ENCODE measurements around the gene CD300LB.

The CD300LB gene

GRCh38 chr17:74543891-74544760 lies 12.9 kb upstream of the CD300LB start:
- DNase-seq (ENCODE audit: low read depth), result no peak
- no peak overlapping the region for H3K4me3 ChIP-seq (ENCODE audit: low read length)
- TF ChIP-seq CTCF (IDR thresholded peaks at IDR 0.05; ENCODE audit: insufficient read depth, low read depth, low read length, missing control alignments), result no peak

- no peak for TF ChIP-seq CTCF (IDR thresholded peaks at IDR 0.05; ENCODE audit: insufficient read depth, low read depth, low read length, missing control alignments)
- DNase-seq (ENCODE audit: low read depth), result no peak
- H3K4me3 ChIP-seq (ENCODE audit: low read length), result no peak overlapping the region
Measured at GRCh38 chr17:74543406-74543805, 12.1 kb upstream of the CD300LB start.

GRCh38 chr17:74542727-74543383 lies 11.6 kb upstream of the CD300LB start:
- no peak for TF ChIP-seq CTCF (IDR thresholded peaks at IDR 0.05; ENCODE audit: insufficient read depth, low read depth, low read length, missing control alignments)
- no peak for DNase-seq (ENCODE audit: low read depth)
- H3K4me3 ChIP-seq (ENCODE audit: low read length), result no peak overlapping the region

GRCh38 chr17:74542166-74542565 lies 10.9 kb upstream of the CD300LB start:
- TF ChIP-seq CTCF (IDR thresholded peaks at IDR 0.05; ENCODE audit: insufficient read depth, low read depth, low read length, missing control alignments), result no peak
- H3K4me3 ChIP-seq (ENCODE audit: low read length), result no peak overlapping the region
- DNase-seq (ENCODE audit: low read depth), result no peak

DNA sequence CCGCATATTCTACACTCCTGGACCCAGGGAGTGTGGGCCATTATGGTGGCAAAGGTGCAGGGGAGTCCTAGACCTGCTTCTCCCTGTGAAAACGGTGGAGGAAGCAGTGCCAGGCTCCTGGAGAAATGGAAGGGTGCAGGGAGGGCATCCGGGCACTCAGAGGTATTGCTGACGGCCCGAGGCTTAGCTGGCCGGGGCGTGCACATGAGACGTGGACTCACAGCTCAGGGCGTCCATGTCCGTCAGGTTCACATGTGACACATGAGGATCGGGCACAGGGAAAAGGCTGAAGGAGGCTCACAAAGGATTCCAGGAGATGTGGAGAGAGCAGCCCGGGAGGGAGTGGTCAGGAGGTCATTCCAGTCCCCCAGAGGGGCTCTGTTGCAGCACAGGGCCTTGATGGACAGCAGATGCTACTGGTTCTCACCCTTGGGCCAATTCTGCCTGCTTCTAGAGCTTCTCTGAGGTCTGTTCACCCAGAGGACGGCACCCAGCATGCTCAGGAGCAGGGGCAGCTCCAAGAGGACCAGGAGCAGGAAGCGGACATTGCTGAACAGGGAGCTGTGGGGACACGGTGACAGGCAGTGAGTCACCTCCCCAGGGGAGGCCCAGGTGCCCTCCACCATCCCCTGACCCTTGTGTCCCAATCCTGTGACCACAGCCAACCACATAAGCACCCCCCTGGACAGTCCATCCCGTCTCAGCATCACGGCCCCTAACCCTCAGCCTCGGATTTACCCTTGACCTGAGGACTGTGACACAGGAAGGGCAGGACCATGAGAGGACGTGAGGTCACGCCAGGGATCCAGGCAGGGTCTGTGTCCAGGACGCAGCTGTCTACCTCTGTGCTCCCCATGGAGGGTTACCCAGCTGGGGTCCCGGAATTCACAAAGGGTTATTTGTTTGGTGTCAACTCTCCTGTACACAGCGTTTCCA lies 10.2 kb upstream of the CD300LB start:
- no peak for DNase-seq (ENCODE audit: low read depth)
- no peak for TF ChIP-seq CTCF (IDR thresholded peaks at IDR 0.05; ENCODE audit: insufficient read depth, low read depth, low read length, missing control alignments)
- H3K4me3 ChIP-seq (ENCODE audit: low read length), result no peak overlapping the region

DNA sequence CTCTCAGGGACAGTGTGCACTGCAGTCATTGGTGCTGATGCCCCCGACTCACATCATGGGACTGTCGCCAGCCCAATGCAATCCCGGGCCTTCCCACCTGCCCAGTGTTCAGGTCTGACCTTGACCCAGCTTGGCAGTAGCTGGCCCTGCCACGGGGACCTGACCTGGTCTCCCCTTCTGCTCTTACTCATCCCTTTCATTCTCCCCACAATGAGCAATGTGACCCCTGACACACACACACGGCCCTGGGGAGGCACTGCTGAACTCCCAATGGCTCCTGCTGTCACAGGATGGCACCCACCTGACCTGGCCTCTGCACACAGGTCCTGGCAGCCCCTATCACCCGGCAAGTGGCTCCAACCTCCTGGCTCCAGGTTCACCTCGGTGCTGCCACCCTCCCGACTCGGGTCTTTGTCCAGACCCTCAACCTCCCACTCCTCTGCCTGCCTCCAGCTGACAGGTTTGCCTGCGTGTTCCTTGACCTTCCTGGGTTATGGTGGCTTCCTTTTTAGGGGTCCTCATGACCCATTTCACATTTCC lies 8.1 kb upstream of the CD300LB start:
- TF ChIP-seq CTCF (IDR thresholded peaks at IDR 0.05; ENCODE audit: insufficient read depth, low read depth, low read length, missing control alignments), result no peak
- no peak for DNase-seq (ENCODE audit: low read depth)
- no peak overlapping the region for H3K4me3 ChIP-seq (ENCODE audit: low read length)
